SK-N-MC (cell line): ENCODE measurements around the gene FCGBP.
"Not testable (repeated sequence)": the region's sequence is repeated elsewhere in the genome, so short reads cannot be mapped to it uniquely, and the experiment has no call there.

ENCODE experiments used
- EZH2 ChIP-seq: fragments of 200-600 bp; sonication (generic); IDR thresholded peaks from one replicate; pipeline ENCODE4 v1.6.1; 2017; ENCODE audit warnings: antibody characterized with exemption
- POLR2AphosphoS5 ChIP-seq: IDR thresholded peaks from 2 replicates; pipeline ENCODE4 v1.6.1; 2012; ENCODE audit warnings: mild to moderate bottlenecking, low read depth, low read length, borderline replicate concordance

GRCh38 chr19:39895096-39895495 is 39.3 kb downstream of the FCGBP start:
- not testable (repeated sequence) for TF ChIP-seq POLR2AphosphoS5, EZH2
